ENCODE measurements around the gene TRIM46. TPM values are rescaled to one million over a fixed set of nuclear protein-coding genes. Genes with fewer than 3 reads are reported as not detected.

TRIM46 gene
- total and polyA plus RNA-seq, 9 of the 15 experiments (the other 6 are each of a cell fraction or from before 2014, with no cell fraction given) = 0.05 to 0.60 (median 0.16) TPM; not detected in 3

GRCh38 chr1:155192346-155193274 is 19.0 kb downstream of the TRIM46 start:
- FAIRE-seq (peak; percentile 58), DNase-seq (ENCODE audit: extremely low read depth in 1 of 4, low spot score in 3 of 4) (peak; percentile 76 to 84 (median 82)), ATAC-seq (peak; percentile 29)
- Histone ChIP-seq H2AFZ (ENCODE audit: low read depth, low read length) (peak overlapping the region; percentile 97), H3K4me3 (peak overlapping the region; percentile 69), H3K9me1 (ENCODE audit: control insufficient read depth, insufficient read depth, low read length) (no peaks in the 10 kb centered on the region), H3K79me2 (ENCODE audit: control insufficient read depth, insufficient read depth, low read length) (peaks cover 30% of the 10 kb centered on the region), H4K20me1 (replicated peaks; ENCODE audit: control insufficient read depth, insufficient read depth, low read length) (no peaks in the 10 kb centered on the region), H3K4me1 (replicated peaks in 1 of 2; ENCODE audit: control insufficient read depth in 2 of 2, insufficient read depth in 2 of 2, low read length in 2 of 2) (peaks cover 19 to 48% of the 10 kb centered on the region in 2 experiments), H3K9me3 (replicated peaks; ENCODE audit: control insufficient read depth, insufficient read depth, low read depth, low read length) (no peaks in the 10 kb centered on the region), H3K9ac (ENCODE audit: insufficient read depth in 1 of 2, low read depth in 2 of 2, low read length in 2 of 2) (peak overlapping the region; percentile 98 to 99), H3K27ac (ENCODE audit: extremely low read depth, low read depth, low read length) (peak overlapping the region; percentile 100), H3K27me3 (ENCODE audit: control insufficient read depth in 2 of 2, insufficient read depth in 2 of 2, low read length in 2 of 2) (no peaks in the 10 kb centered on the region), H3K4me2 (ENCODE audit: insufficient read depth, low read length) (peak overlapping the region; percentile 97), H3K36me3 (ENCODE audit: control insufficient read depth, insufficient read depth, low read length) (peaks cover 20% of the 10 kb centered on the region; the same call in 1 of the 3 replicates)
- POLR2A ChIA-PET = interaction anchor here (0.6 to 1.2 kb wide), 12 partner anchors 8 to 322 kb away, joined by 3 to 7 read pairs (median 3); partner anchors contain the start of gene MTX1
- intact Hi-C loops (cut with micrococcal nuclease) = loop anchor here (1.0 kb wide), 3 partner anchors 13 to 35 kb away; no protein-coding TSS in a partner anchor
- in situ Hi-C loops (cut with MboI) = no loop called here
- BruUV-seq (replicated peaks) = no TSS peak
- CTCF ChIA-PET (ENCODE audit: low intra/inter-chr PET ratio) = interaction anchor here (0.8 to 1.1 kb wide), 2 partner anchors 16 to 20 kb away, joined by 3 read pairs; partner anchors contain the start of gene KRTCAP2
- 13% methylated on average over 8 of the region's 20 CpGs for WGBS (ENCODE audit: insufficient coverage, low coverage, missing lambda C conversion rate)
- TF ChIP-seq NELFE (IDR thresholded peaks at IDR 0.05; ENCODE audit: insufficient read depth, insufficient read length) (no peak), ZNF586 (CRISPR knock-in tag; conservative IDR thresholded peaks at IDR 0.05) (no peak), U2AF2 (optimal IDR thresholded peaks at IDR 0.05; ENCODE audit: low read depth, low read length) (no peak), ZNF318 (IDR thresholded peaks at IDR 0.05; ENCODE audit: borderline replicate concordance in 1 of 2, low read depth in 1 of 2) (no peak), OTX1 (CRISPR knock-in tag; IDR thresholded peaks at IDR 0.05) (no peak), GTF2F1 (IDR thresholded peaks at IDR 0.05; ENCODE audit: low read depth, low read length) (no peak), RBM34 (IDR thresholded peaks at IDR 0.05; ENCODE audit: borderline replicate concordance, insufficient read depth, low read length) (no peak), CBX8 (IDR thresholded peaks at IDR 0.05; ENCODE audit: borderline replicate concordance, extremely low read depth, low read depth, low read length, poor library complexity, severe bottlenecking) (no peak), ZNF239 (CRISPR knock-in tag; IDR thresholded peaks at IDR 0.05) (no peak), KDM5B (IDR thresholded peaks at IDR 0.05; ENCODE audit: insufficient replicate concordance, low read depth, low read length) (no peak)
